ENCODE results near the gene RBKS. TPM values are rescaled to one million over a fixed set of nuclear protein-coding genes. Genes with fewer than 3 reads are reported as not detected.

The RBKS gene
- total and polyA plus RNA-seq, 2 of the 8 experiments (the other 6 are each of a cell fraction or from before 2014, with no cell fraction given): 1.1 to 1.5 TPM

DNA sequence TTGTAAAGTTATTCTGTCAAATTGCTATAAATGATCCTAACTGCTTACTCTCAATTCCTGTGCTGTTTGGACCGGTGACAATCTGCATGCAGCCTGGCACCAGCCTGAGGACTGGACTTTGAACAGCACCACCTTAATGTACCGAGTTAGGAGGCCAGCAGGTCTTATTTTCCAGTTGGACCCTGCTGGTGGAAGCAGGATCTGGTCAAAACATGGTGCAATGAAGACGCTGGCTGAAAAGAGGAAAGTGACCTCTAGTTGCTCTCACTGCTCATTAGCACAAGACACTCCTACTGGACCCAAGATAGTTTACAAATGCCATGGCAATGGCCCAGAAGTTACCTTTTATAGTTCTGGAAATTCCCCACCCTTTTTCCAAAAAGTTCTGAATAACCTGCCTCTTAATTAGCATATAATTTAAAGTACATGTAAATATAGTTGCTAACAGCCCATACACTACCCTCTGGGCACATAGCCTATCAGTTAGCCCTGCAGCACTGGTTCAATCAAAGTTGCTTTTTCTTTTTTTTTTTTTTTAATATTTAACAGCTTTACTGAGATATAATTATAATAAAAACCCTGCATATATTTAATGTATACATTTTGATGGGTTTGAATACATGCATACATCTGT lies 35.8 kb downstream of the RBKS start:
- no peak overlapping the region for H3K56ac ChIP-seq (replicated peaks; ENCODE audit: insufficient read length, low read depth, low read length)
- no peaks in the 10 kb centered on the region for H3K23me2 ChIP-seq (ENCODE audit: low read depth, low read length)
- H2BK20ac ChIP-seq (ENCODE audit: low read length): no peak overlapping the region
- H2BK12ac ChIP-seq (ENCODE audit: low read depth, low read length): no peak overlapping the region
- H3K4me2 ChIP-seq (ENCODE audit: insufficient read depth in 1 of 2, low read depth in 2 of 2, low read length in 2 of 2): no peak overlapping the region
- no peak overlapping the region for H3K4ac ChIP-seq (replicated peaks; ENCODE audit: insufficient read length, low read depth, low read length)
- DNase-seq (ENCODE audit: low read depth in 1 of 2, low spot score in 2 of 2) (no peak), FAIRE-seq (no peak)
- H2AFZ ChIP-seq (ENCODE audit: low read length): no peak overlapping the region
- no peaks in the 10 kb centered on the region for H4K20me1 ChIP-seq (replicated peaks in 1 of 2; ENCODE audit: control insufficient read depth in 1 of 2, insufficient read depth in 2 of 2, low read length in 2 of 2)
- H2AK5ac ChIP-seq (ENCODE audit: low read depth, low read length): no peak overlapping the region
- H3K79me1 ChIP-seq (ENCODE audit: low read depth, low read length): no peaks in the 10 kb centered on the region
- H3K4me3 ChIP-seq (ENCODE audit: extremely low read depth in 1 of 4, insufficient read depth in 2 of 4, low read depth in 3 of 4, low read length in 4 of 4): no peak overlapping the region
- H3K36me3 ChIP-seq (ENCODE audit: control insufficient read depth in 2 of 4, insufficient read depth in 4 of 4, low read length in 3 of 4): no peaks in the 10 kb centered on the region
- ChIA-PET POLR2A (ENCODE audit: partially characterized antibody) (no interaction called here), CTCF (ENCODE audit: partially characterized antibody) (no interaction called here)
- no peak overlapping the region for H3K18ac ChIP-seq (ENCODE audit: extremely low read depth, low read length)
- 90% methylated on average over 3 of the region's 3 CpGs; no CpG with 5 or more reads in 1 of the 2 experiments for WGBS, 2 experiments (ENCODE audit: extremely low coverage in 1 of 2, insufficient coverage in 1 of 2, insufficient read length in 1 of 2, insufficient replicate concordance in 2 of 2, low coverage in 1 of 2, low lambda C conversion rate in 2 of 2, missing lambda C conversion rate in 1 of 2)
- H3K9me3 ChIP-seq (ENCODE audit: insufficient read depth in 2 of 2, low read depth in 1 of 2, low read length in 1 of 2): peaks cover 6 to 11% of the 10 kb centered on the region in 2 experiments; a peak in 3 of 4 replicates
- H3K27me3 ChIP-seq (replicated peaks in 1 of 4; ENCODE audit: control insufficient read depth in 3 of 4, extremely low read depth in 1 of 4, insufficient read depth in 3 of 4, low read length in 3 of 4): no peaks in the 10 kb centered on the region
- H4K91ac ChIP-seq (replicated peaks; ENCODE audit: insufficient read length, low read length): no peak overlapping the region
- H4K8ac ChIP-seq (ENCODE audit: extremely low read depth, insufficient read depth, low read length): no peak overlapping the region
- no peaks in the 10 kb centered on the region for H3K79me2 ChIP-seq (ENCODE audit: control insufficient read depth in 1 of 2, insufficient read depth in 2 of 2, low read length in 2 of 2)
- no peak overlapping the region for H3K14ac ChIP-seq (ENCODE audit: insufficient read length)
- no peak overlapping the region for H3K27ac ChIP-seq (ENCODE audit: low read depth, low read length)
- no peak overlapping the region for H4K5ac ChIP-seq (ENCODE audit: insufficient read length, low read depth, low read length)
- no peak overlapping the region for H3K9ac ChIP-seq (replicated peaks in 1 of 4; ENCODE audit: extremely low read depth in 1 of 4, low read depth in 3 of 4, low read length in 3 of 4)
- no peak overlapping the region for H2BK5ac ChIP-seq (ENCODE audit: low read depth, low read length)
- H3K23ac ChIP-seq (ENCODE audit: insufficient read length): no peak overlapping the region
- no peak for TF ChIP-seq EZH2 (IDR thresholded peaks at IDR 0.05; ENCODE audit: low read depth, low read length, severe bottlenecking)
- H3K4me1 ChIP-seq (replicated peaks in 1 of 4; ENCODE audit: control insufficient read depth in 3 of 4, insufficient read depth in 4 of 4, low read length in 3 of 4): no peaks in the 10 kb centered on the region
- H2BK120ac ChIP-seq (replicated peaks; ENCODE audit: low read depth, low read length): no peak overlapping the region
- H2BK15ac ChIP-seq (ENCODE audit: low read length): no peak overlapping the region

Data from H1 (cell line).